OCI-LY1 (cell line): ENCODE data around the gene HEXIM1.

Experiments used
- CTCF ChIP-seq: fragments of 200-600 bp; sonication (generic), shearing (Covaris generic); IDR thresholded peaks from 2 replicates; pipeline ENCODE4 v1.5.1; 2017; ENCODE audit warnings: mild to moderate bottlenecking, antibody characterized with exemption, low read length, moderate library complexity, mixed read lengths
- EZH2 ChIP-seq: fragments of 200-600 bp; sonication (generic), shearing (Covaris generic); IDR thresholded peaks from 2 replicates; pipeline ENCODE4 v1.8.0; 2017; ENCODE audit warnings: borderline replicate concordance, mixed run types, mild to moderate bottlenecking, antibody characterized with exemption, low read length, moderate library complexity, mixed read lengths

- TF ChIP-seq CTCF (no peak), EZH2 (no peak)
Observed at GRCh38 chr17:45201457-45201856, 53.2 kb downstream of the HEXIM1 start.
